Effector CD8-positive, alpha-beta T cell (primary cell): Measurements from ENCODE around the gene ALDOB.

Experiments used
- DNase-seq: peaks from one replicate; lab custom pipeline; 2025; lab: John Stamatoyannopoulos, UW

Gene ALDOB

DNA sequence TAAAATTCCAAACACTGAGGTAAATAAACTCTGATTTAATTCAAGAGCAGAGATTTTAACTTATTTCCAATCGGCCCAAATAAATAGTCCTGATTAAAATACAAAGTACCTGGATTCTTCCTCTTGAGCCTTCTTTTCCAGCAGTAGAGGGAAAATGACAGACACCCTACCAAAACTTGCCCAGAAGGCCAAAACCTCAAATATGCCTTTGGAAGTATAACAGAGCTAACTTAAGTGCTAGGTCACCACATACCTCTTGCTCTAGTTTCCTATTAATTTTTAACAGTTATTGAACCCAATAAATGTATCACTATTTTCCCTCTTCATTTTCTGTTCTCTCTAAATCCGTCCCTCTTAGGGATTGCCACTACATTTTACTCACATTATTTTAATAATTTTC is 52.2 kb downstream of the ALDOB start:
- DNase-seq: no peak

DNA sequence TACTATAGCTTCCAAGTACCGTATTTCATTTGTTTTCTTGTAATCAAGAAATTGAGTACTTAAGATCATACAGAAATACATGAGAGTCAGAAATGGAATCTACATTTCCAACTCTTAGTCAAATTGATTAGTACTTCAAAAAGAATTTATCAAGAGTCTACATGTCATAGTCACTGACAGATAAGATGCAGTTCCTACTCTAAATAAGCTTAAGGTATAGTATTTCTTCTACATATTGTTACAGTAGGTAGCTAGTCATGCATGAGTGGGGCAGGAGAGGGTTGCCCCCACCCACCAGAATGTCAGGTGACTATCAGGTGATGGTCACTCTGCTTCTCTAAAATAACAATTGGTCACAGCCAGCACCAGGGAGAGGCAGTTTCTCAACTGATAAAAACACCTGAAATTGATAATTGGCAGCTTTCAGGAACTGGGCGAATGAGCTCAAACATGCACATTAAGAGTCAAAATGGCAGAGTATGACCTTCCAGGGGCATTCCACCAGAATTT is 53.7 kb downstream of the ALDOB start:
- DNase-seq: no peak

DNA sequence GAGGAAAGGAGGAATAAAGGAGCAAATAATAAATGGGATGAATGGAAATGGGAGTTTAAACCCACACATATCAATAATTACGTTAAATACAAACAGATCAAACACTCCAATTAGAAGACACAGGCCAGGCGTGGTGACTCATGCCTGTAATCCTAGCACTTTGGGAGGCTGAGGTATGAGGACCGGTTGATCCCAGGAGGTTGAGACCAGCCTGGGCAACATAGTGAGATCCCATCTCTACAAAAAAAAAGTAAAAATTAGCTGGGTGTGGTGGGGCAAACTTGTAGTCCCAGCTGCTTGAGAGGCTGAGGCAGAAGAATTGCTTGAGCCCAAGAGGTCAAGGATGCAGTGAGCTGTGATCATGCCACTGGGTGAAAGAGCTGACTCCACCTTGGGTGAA is 54.5 kb downstream of the ALDOB start:
- DNase-seq: no peak

DNA sequence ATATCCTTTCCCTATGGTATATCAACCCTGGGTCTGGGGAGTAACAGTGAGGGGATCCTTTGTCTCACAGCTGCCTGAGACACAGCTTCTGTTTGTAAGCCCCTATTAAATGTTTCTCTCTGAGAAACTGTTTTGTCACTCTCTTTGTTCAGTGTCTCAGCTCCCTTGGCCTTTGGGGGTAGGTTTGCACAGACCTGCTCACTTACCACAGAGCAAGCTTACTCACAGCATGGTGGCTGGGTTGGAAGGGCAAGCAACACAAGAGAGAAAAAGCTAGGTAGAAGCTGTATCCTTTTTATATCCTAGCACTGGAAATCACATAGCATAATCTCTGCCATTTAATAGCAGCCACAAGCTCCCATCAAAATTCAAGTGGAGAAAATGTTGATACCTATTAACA is 55.3 kb downstream of the ALDOB start:
- no peak for DNase-seq

DNA sequence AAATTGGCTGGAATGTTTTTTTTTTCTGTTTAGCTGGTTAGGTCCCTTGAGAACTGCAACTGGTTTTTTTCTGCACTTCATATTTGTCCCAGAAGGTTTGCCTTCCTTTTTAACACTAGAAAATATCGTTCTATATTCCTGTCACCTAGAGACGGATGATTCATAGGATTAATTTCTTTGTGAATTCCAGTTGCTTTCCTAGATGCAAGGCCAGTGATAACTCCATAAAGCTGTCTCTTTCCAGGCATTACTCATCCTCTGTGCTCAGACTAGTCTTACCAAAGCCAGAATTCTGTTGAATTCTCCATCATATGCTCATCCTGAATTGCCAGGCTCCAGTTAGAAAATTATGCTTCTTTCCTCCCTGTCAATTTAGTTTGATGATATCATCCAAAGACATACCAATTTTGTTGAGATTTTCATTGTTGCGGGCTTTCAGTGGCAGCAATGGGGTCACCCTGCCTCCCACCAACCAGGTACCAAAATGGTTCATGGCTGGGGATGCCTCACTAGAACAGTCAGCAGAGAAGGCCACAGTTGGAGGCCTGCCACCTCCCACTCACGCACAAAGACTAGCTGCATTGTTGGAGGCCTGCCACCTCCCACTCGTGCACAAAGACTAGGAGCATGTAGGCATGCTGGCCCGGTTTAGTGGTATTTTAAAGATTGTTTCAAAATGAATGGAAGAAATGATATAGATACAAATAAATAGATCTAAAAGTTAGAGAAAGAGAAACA is 59.3 kb downstream of the ALDOB start:
- DNase-seq: no peak

DNA sequence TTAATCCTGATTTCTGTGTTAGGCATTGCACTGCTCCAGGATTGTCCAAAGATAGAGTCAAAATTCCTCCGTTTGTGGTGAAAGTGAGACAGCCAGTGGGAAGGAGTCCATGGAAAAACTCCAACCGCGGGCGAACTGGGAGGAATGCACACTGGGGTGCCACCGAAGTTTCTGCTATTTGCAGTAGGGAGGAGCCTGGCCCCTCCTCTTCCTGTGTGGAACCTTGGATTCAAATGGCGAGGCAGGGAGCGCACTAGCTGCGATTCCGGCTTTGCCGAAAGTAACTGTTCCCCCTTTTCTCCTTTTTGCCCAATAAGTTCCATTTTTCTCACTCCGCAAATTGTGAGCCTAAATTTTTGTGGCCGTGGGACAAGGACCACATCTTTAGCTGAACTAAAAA is 60.0 kb downstream of the ALDOB start:
- DNase-seq: no peak

DNA sequence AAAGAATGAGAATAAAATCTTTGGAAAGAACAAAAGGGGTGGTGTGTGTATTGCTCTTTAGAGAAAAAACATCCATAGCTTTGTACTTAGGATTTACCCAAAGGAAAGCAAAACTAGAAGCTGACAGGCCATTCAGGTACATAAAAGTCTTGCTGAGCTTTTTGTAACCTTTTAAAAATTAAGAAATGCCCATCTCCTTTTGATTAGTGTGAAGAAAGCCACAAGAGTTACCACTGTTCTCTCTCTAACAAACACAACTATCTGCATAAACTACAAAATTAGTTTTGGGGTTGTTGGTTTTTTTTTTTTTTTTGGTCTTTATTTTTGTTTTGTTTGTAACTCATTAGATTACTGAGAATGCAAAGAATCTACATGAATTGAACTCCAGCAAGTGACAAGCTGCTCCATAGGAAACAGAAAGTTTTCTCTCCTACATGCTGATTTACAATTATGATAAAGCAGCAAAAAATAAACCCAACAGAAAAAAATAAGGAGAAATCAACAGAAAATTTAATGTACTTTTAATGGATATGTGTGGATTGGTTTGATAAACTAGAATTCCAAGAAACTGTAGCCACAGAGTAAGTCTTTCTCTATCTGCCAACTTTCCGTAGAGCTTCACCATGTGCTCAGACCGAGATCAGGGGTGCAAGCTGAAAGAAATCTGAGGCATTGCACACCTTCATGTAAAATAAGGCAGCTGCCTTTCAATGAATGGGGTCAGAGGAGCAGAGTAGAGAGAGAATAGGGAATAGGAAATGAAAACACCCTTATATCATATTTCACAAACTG is 63.1 kb downstream of the ALDOB start:
- no peak for DNase-seq

DNA sequence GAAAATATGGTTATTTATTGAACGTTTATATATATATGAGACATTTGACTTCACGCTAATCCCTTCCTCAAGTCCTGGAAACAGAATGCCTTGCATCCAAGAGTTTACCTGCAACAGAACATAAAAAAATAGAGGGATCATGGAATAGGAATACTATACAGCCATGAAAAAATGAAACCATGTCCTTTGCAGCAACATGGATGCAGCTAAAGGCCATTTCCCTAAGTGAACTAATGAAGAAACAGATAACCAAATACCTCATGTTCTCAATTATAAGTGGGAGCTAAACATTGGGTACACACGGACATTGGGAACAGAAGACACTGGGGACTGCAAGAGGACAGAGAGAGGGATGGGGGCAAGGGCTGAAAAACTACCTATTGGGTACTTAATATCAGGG is 63.8 kb downstream of the ALDOB start:
- DNase-seq: no peak
